Activated CD4-positive, alpha-beta memory T cell treated with anti-CD3 and anti-CD28 coated beads for 36 hours (primary cell): ENCODE measurements around the gene UBE2I. TPM values are rescaled to one million over a fixed set of nuclear protein-coding genes. Genes with fewer than 3 reads are reported as not detected.
A peak's percentile ranks its signal among the peaks of the same experiment; 100 is the strongest.
"Not testable (repeated sequence)": the region's sequence is repeated elsewhere in the genome, so short reads cannot be mapped to it uniquely, and the experiment has no call there.

Source experiments
- CTCF ChIA-PET: fragments of 350-600 bp; sonication (Branson Sonifier 250); formaldehyde crosslinking; loops from one replicate; lab custom pipeline; 2021; ENCODE audit warnings: antibody characterized with exemption, inconsistent platforms; lab: Charles Lee
- POLR2A ChIA-PET: fragments of 350-600 bp; sonication (Branson Sonifier 250); formaldehyde crosslinking; loops from one replicate; lab custom pipeline; 2021; ENCODE audit warnings: antibody characterized with exemption; lab: Charles Lee
- DNase-seq: peaks from one replicate; pipeline ENCODE4 v3.0.0-alpha.2; 2020
- H3K27ac Mint-ChIP-seq: one replicate; pipeline ENCODE4 v1.8.0; 2021; ENCODE audit warnings: mixed read lengths
- H3K27me3 Mint-ChIP-seq: one replicate; pipeline ENCODE4 v1.8.0; 2021; ENCODE audit warnings: mixed read lengths
- H3K36me3 Mint-ChIP-seq: one replicate; pipeline ENCODE4 v1.8.0; 2021; ENCODE audit warnings: mixed read lengths
- H3K4me1 Mint-ChIP-seq: one replicate; pipeline ENCODE4 v1.8.0; 2021; ENCODE audit warnings: low read depth, mixed read lengths
- H3K4me3 Mint-ChIP-seq: one replicate; pipeline ENCODE4 v1.8.0; 2021; ENCODE audit warnings: mild to moderate bottlenecking, mixed read lengths
- H3K9me3 Mint-ChIP-seq: one replicate; pipeline ENCODE4 v1.8.0; 2021; ENCODE audit warnings: mixed read lengths
- intact Hi-C: fragments of 100-400 bp; cut with micrococcal nuclease; formaldehyde crosslinking; loops from one replicate; pipeline ENCODE4 v1.15.1; 2023
- total RNA-seq, 2 experiments: library from RNA; stranded (reverse); gene quantifications; one replicate each; pipeline ENCODE4 v1.2.3, GENCODE V29; 2021

The UBE2I gene
- total RNA-seq, 2 experiments from 2014 or later, result 248 to 249 TPM

- Mint-ChIP-seq H3K27me3 (peaks cover 39% of the 10 kb centered on the region), H3K4me1 (no peaks in the 10 kb centered on the region), H3K4me3 (no peak overlapping the region), H3K27ac (no peak overlapping the region), H3K9me3 (no peaks in the 10 kb centered on the region), H3K36me3 (no peaks in the 10 kb centered on the region)
- intact Hi-C loops, result no loop called here
- no peak for DNase-seq
- POLR2A ChIA-PET, result no interaction called here
- CTCF ChIA-PET, result interaction anchor here (1.5 kb wide), 1 partner anchor 11 kb away, joined by 7 read pairs; no protein-coding TSS in a partner anchor
These were observed 19.4 kb upstream of the UBE2I start for GRCh38 chr16:1290063-1290501.

DNA sequence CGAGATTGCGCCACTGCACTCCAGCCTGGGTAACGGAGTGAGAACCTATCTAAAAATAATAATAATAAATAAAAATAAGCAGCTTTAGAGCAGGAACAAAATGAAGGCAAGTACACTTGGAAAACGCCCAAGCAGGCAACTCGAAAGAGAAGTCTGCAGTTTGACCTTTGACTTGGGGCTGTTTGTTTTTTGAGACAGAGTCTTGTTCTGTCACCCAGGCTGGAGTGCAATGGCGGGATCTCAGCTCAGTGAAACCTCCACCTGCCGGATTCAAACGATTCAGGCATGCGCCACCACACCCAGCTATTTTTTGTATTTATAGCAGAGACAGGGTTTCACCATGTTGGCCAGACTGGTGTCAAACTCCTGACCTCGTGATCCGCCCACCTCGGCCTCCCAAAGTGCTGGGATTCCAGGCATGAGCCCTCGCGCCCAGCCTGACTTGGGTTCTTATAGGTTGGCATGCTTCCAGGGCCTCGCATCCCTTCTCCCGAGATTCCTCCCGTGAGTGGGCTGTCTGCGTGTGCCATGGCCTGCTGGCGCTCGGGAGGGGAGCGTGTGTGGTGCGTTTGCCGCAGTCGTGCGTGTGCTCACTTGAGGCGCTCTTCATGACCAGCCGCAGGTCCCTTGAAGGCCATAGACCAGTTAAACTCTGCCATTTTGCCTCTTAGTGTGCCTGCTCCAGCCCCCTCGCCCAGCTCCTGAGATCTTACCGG lies 18.4 kb upstream of the UBE2I start:
- CTCF ChIA-PET, result interaction anchor here (1.5 kb wide), 1 partner anchor 10 kb away, joined by 7 read pairs; no protein-coding TSS in a partner anchor
- Mint-ChIP-seq H3K36me3 (no peaks in the 10 kb centered on the region), H3K27ac (no peak overlapping the region), H3K4me3 (no peak overlapping the region), H3K9me3 (no peaks in the 10 kb centered on the region), H3K27me3 (peaks cover 45% of the 10 kb centered on the region), H3K4me1 (no peaks in the 10 kb centered on the region)
- intact Hi-C loops, result no loop called here
- DNase-seq, result no peak
- POLR2A ChIA-PET, result no interaction called here

DNA sequence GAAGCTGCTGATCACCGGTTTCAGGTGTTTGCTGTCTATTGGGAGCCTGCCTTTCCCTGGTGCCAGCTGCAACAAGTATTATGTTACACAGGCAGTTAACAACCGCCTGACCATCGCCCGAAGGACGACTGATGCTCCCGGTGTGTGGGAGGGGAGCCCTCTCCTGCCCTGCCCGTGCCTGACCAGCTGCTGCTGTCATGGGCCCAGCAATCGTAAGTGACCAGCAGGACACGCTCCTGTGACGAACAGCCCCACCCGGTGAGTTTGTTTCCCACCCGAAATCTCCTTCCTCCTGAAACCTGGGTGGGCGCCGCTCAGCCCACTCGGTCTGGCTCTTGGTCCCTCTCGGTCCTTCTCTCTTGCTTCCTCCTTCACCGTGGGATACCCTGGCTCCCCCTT lies 17.9 kb upstream of the UBE2I start:
- CTCF ChIA-PET, result interaction anchor here (1.5 kb wide), 1 partner anchor 9 kb away, joined by 7 read pairs; no protein-coding TSS in a partner anchor
- POLR2A ChIA-PET, result no interaction called here
- DNase-seq, result no peak
- H3K27me3 Mint-ChIP-seq, result peaks cover 45% of the 10 kb centered on the region
- H3K4me3 Mint-ChIP-seq, result no peak overlapping the region
- intact Hi-C loops, result no loop called here
- no peak overlapping the region for H3K27ac Mint-ChIP-seq
- no peaks in the 10 kb centered on the region for H3K9me3 Mint-ChIP-seq
- H3K36me3 Mint-ChIP-seq, result no peaks in the 10 kb centered on the region
- no peaks in the 10 kb centered on the region for H3K4me1 Mint-ChIP-seq

GRCh38 chr16:1292208-1292607 lies 17.2 kb upstream of the UBE2I start:
- H3K27me3 Mint-ChIP-seq, result peaks cover 49% of the 10 kb centered on the region
- POLR2A ChIA-PET, intact Hi-C loops, DNase-seq, H3K27ac Mint-ChIP-seq, H3K4me1 Mint-ChIP-seq, H3K36me3 Mint-ChIP-seq, H3K9me3 Mint-ChIP-seq, H3K4me3 Mint-ChIP-seq: not testable (repeated sequence)
- CTCF ChIA-PET, result interaction anchor here (1.2 kb wide), 1 partner anchor 9 kb away, joined by 3 read pairs; no protein-coding TSS in a partner anchor

DNA sequence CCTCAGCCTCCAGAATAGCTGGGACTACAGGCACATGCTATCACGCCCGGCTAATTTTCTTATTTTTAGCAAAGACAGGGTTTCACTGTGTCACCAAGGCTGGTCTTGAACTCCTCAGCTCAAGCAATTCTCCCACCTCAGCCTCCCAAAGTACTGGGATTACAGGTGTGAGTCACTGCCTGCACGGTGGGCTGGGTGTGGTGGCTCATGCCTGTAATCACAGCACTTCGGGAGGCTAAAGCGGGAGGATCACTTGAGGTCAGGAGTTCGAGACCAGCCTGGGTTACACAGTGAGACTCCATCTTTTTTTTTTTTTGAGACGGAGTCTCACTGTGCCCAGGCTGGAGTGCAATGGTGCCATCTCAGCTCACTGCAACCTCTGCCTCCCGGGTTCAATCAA lies 16.6 kb upstream of the UBE2I start:
- CTCF ChIA-PET, result interaction anchor here (1.2 kb wide), 1 partner anchor 8 kb away, joined by 3 read pairs; no protein-coding TSS in a partner anchor
- POLR2A ChIA-PET, intact Hi-C loops, H3K27ac Mint-ChIP-seq, H3K4me1 Mint-ChIP-seq, H3K9me3 Mint-ChIP-seq, H3K36me3 Mint-ChIP-seq, H3K4me3 Mint-ChIP-seq, DNase-seq: not testable (repeated sequence)
- H3K27me3 Mint-ChIP-seq, result peaks cover 45% of the 10 kb centered on the region

- intact Hi-C loops, result no loop called here
- no peak overlapping the region for H3K27ac Mint-ChIP-seq
- peaks cover 6% of the 10 kb centered on the region for H3K4me1 Mint-ChIP-seq
- no peaks in the 10 kb centered on the region for H3K36me3 Mint-ChIP-seq
- H3K27me3 Mint-ChIP-seq, result peaks cover 43% of the 10 kb centered on the region
- no peak overlapping the region for H3K4me3 Mint-ChIP-seq
- DNase-seq, result no peak
- H3K9me3 Mint-ChIP-seq, result no peaks in the 10 kb centered on the region
- CTCF ChIA-PET, result no interaction called here
- POLR2A ChIA-PET, result interaction anchor here (0.7 kb wide), 1 partner anchor 82 kb away, joined by 5 read pairs; no protein-coding TSS in a partner anchor
These were observed 15.3 kb upstream of the UBE2I start for GRCh38 chr16:1293921-1294656.

DNA sequence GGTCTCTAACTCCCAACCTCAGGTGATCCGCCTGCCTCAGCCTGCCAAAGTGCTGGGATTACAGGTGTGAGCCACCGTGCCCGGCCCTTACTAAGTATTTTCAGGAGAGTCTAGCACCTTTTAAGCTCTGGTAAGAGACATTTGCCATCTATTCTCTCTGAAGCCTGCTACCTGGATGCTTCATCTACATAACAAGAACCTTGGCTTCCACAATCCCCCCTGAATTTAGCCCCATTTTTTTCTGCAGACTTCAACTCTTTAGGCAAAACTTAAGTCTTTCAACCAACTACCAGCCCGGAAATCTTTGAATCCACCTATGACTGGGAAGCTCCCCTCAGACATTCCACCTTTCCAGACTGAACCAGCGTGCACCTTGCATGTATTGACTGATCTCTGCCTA lies 14.0 kb upstream of the UBE2I start:
- Mint-ChIP-seq H3K4me3 (no peak overlapping the region), H3K27me3 (peaks cover 36% of the 10 kb centered on the region), H3K9me3 (no peaks in the 10 kb centered on the region), H3K4me1 (peaks cover 6% of the 10 kb centered on the region), H3K36me3 (no peaks in the 10 kb centered on the region), H3K27ac (no peak overlapping the region)
- ChIA-PET CTCF (no interaction called here), POLR2A (no interaction called here)
- intact Hi-C loops, result no loop called here
- no peak for DNase-seq

DNA sequence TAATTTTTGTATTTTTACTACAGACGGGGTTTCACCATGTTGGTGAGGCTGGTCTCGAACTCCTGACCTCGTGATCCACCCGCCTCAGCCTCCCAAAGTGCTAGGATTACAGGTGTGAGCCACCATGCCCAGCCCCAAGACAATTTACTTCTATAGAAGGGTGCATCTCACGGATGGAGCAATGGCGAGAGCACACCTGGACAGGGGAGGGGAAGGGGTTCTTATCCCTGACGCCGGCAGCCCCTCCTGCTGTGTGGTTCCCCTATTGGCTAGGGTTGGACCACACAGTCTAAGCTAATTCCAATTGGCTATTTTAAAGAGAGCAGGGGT lies 12.8 kb upstream of the UBE2I start:
- POLR2A ChIA-PET, result interaction anchor here (1.2 kb wide), 1 partner anchor 124 kb away, joined by 3 read pairs; the partner anchor contains the start of gene UQCC4
- DNase-seq, H3K4me3 Mint-ChIP-seq, H3K9me3 Mint-ChIP-seq, H3K36me3 Mint-ChIP-seq, intact Hi-C loops, H3K27ac Mint-ChIP-seq, H3K4me1 Mint-ChIP-seq: not testable (repeated sequence)
- peaks cover 31% of the 10 kb centered on the region for H3K27me3 Mint-ChIP-seq
- CTCF ChIA-PET, result interaction anchor here (0.7 kb wide), 1 partner anchor 409 kb away, joined by 3 read pairs; the partner anchor contains the start of gene MAPK8IP3

DNA sequence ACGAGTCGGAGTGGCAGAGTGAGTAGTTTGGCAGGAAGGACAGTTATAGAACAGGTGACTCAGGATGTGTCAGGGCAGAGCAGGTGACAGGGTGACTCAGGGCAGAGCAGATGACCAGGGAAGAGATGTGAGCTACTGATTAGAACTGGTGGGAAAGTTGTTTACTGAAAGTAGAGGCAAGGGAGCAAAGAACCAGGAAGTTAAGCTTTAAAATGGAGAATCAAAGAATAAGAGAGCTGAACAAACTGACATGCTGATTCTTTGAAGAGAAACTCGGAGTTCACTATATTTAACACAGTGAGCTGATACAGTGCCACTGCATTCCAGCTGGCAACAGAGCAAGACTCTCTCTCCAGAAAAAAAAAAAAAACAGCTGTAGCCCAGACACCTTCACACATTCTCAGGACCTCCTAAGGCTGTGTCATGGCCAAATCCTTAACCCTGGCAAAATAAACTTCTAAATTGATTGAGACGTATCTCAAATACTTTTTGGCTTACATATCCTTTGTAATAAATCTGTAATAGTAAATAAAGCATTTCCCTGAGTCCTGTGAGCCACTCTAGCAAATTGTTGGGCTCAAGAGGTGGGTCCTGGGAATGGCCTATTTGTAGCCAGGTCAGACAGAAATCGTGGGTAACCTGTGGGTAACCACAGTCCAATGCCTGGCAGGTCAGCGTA lies 12.3 kb upstream of the UBE2I start:
- no peak overlapping the region for H3K4me3 Mint-ChIP-seq
- H3K36me3 Mint-ChIP-seq, result no peaks in the 10 kb centered on the region
- no peaks in the 10 kb centered on the region for H3K9me3 Mint-ChIP-seq
- H3K27ac Mint-ChIP-seq, result peak overlapping the region; percentile 9
- H3K4me1 Mint-ChIP-seq, result peaks cover 10% of the 10 kb centered on the region
- H3K27me3 Mint-ChIP-seq, result peaks cover 29% of the 10 kb centered on the region
- DNase-seq, result peak; percentile 62
- CTCF ChIA-PET, result interaction anchor here (0.7 kb wide), 1 partner anchor 409 kb away, joined by 3 read pairs; the partner anchor contains the start of gene MAPK8IP3
- POLR2A ChIA-PET, result interaction anchor here (1.2 kb wide), 1 partner anchor 124 kb away, joined by 3 read pairs; the partner anchor contains the start of gene UQCC4
- intact Hi-C loops, result no loop called here

DNA sequence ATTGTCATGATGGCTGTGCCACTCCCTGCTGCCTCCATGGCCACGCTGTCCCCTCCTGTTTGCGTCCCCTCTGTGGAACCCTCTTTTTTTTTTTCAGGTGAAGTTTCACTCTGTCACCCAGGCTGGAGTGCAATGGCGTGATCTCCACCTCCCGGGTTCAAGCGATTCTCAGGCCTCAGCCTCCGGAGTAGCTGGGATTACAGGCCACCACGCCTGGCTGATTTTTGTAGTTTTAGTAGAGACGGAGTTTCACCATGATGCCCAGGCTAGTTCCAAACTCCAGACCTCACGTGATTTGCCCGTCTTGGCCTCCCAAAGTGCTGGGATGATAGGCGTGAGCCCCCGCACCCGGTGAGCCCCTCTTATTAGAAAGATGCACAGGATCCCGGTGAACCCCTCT lies 11.0 kb upstream of the UBE2I start:
- Mint-ChIP-seq H3K36me3 (no peaks in the 10 kb centered on the region), H3K4me1 (peaks cover 12% of the 10 kb centered on the region), H3K9me3 (no peaks in the 10 kb centered on the region), H3K4me3 (no peak overlapping the region), H3K27me3 (peaks cover 26% of the 10 kb centered on the region), H3K27ac (no peak overlapping the region)
- intact Hi-C loops, result no loop called here
- CTCF ChIA-PET, result no interaction called here
- POLR2A ChIA-PET, result no interaction called here
- DNase-seq, result no peak

DNA sequence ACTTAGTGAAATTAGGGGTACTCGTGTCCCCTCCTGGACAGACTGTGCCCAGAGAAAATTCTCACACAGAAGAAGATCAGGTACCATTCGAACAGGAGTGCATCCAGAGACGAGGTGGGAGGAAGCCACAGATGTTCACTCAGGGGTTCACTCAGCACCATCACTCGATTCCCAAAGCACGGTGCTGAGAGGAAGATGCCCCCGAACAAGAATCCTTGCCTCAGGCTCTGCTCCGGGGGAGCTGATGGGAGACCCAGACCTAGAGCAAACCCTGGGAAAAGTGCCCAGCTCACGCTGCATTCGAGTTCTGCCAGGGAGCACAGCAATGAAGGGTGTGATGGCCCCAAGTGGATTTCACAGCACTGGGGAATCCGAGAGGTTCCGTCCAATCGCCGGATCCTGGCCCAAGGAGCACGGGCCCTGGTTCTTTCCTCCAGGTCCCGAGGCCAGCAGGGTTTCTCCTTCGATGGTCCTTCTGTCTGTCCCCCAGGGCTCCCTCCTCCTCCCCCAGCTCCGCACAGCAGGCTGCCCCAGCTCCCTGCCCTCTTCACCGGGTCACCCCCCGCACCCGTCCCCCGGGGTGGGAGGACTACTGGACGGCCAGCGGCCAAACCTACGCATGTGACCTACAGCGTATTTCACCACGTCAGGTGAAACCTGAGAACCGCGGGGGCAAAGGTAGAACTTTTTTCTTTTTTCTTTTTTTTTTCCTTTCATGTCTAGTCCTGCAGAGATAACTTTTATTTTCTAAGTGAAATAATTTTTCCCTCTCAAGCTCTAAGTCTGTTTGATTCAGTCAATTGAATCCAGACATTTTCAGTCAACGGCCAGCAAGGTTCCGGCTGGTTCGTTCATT lies 10.2 kb upstream of the UBE2I start:
- intact Hi-C loops, result no loop called here
- H3K27me3 Mint-ChIP-seq, result peaks cover 20% of the 10 kb centered on the region
- no peaks in the 10 kb centered on the region for H3K9me3 Mint-ChIP-seq
- no peak overlapping the region for H3K4me3 Mint-ChIP-seq
- H3K27ac Mint-ChIP-seq, result no peak overlapping the region
- ChIA-PET POLR2A (no interaction called here), CTCF (interaction anchor here (0.6 to 1.0 kb wide), 2 partner anchors 12 to 876 kb away, joined by 3 read pairs; no protein-coding TSS in a partner anchor)
- H3K4me1 Mint-ChIP-seq, result peaks cover 18% of the 10 kb centered on the region
- no peaks in the 10 kb centered on the region for H3K36me3 Mint-ChIP-seq
- DNase-seq, result no peak
